ENCODE results near the gene ROR2.

The ROR2 gene

GRCh38 chr9:91949392-91949945, 559 bp downstream of the ROR2 start:
- Histone ChIP-seq H3K4me2 (peak overlapping the region; percentile 97), H3K4me1 (peaks cover 22% of the 10 kb centered on the region), H3K27me3 (peaks cover 76% of the 10 kb centered on the region), H3K9me3 (no peaks in the 10 kb centered on the region), H3K4me3 (peak overlapping the region; percentile 70), H3K27ac (no peak overlapping the region), H4K20me1 (peaks cover 20% of the 10 kb centered on the region), H3K9ac (no peak overlapping the region), H3K36me3 (no peaks in the 10 kb centered on the region)
- TF ChIP-seq Cebpa-rat (IDR thresholded peaks at IDR 0.05): no peak

- Histone ChIP-seq H3K36me3 (no peaks in the 10 kb centered on the region), H3K4me1 (peaks cover 22% of the 10 kb centered on the region), H3K27ac (no peak overlapping the region), H3K4me2 (peak overlapping the region; percentile 97), H3K27me3 (peaks cover 76% of the 10 kb centered on the region), H3K4me3 (peak overlapping the region; percentile 70), H3K9ac (no peak overlapping the region), H3K9me3 (no peaks in the 10 kb centered on the region), H4K20me1 (peaks cover 20% of the 10 kb centered on the region)
- no peak for TF ChIP-seq Cebpa-rat (IDR thresholded peaks at IDR 0.05)
Observed at GRCh38 chr9:91948597-91949391, 1.2 kb downstream of the ROR2 start.

GRCh38 chr9:91948101-91948596, 1.9 kb downstream of the ROR2 start:
- no peaks in the 10 kb centered on the region for H3K9me3 ChIP-seq
- no peak overlapping the region for H3K27ac ChIP-seq
- no peak overlapping the region for H3K4me2 ChIP-seq
- peaks cover 20% of the 10 kb centered on the region for H4K20me1 ChIP-seq
- H3K4me1 ChIP-seq: peaks cover 22% of the 10 kb centered on the region
- no peak overlapping the region for H3K9ac ChIP-seq
- no peaks in the 10 kb centered on the region for H3K36me3 ChIP-seq
- H3K4me3 ChIP-seq: peak overlapping the region; percentile 70; the same call in 1 of the 2 replicates
- peaks cover 76% of the 10 kb centered on the region for H3K27me3 ChIP-seq
- no peak for TF ChIP-seq Cebpa-rat (IDR thresholded peaks at IDR 0.05)

GRCh38 chr9:91946653-91947488, 3.2 kb downstream of the ROR2 start:
- H3K4me2 ChIP-seq: no peak overlapping the region
- no peak overlapping the region for H3K27ac ChIP-seq
- peaks cover 68% of the 10 kb centered on the region for H3K27me3 ChIP-seq
- H4K20me1 ChIP-seq: peaks cover 20% of the 10 kb centered on the region
- peaks cover 22% of the 10 kb centered on the region for H3K4me1 ChIP-seq
- no peaks in the 10 kb centered on the region for H3K36me3 ChIP-seq
- no peak for TF ChIP-seq Cebpa-rat (IDR thresholded peaks at IDR 0.05)
- no peak overlapping the region for H3K9ac ChIP-seq
- no peak overlapping the region for H3K4me3 ChIP-seq
- H3K9me3 ChIP-seq: no peaks in the 10 kb centered on the region

- no peak overlapping the region for H3K4me3 ChIP-seq
- H4K20me1 ChIP-seq: peaks cover 20% of the 10 kb centered on the region
- no peak for TF ChIP-seq Cebpa-rat (IDR thresholded peaks at IDR 0.05)
- no peaks in the 10 kb centered on the region for H3K36me3 ChIP-seq
- no peak overlapping the region for H3K9ac ChIP-seq
- peaks cover 22% of the 10 kb centered on the region for H3K4me1 ChIP-seq
- no peaks in the 10 kb centered on the region for H3K9me3 ChIP-seq
- no peak overlapping the region for H3K27ac ChIP-seq
- no peak overlapping the region for H3K4me2 ChIP-seq
- H3K27me3 ChIP-seq: peaks cover 61% of the 10 kb centered on the region
Observed at GRCh38 chr9:91946196-91946595, 3.8 kb downstream of the ROR2 start.

- Histone ChIP-seq H3K4me3 (no peak overlapping the region), H4K20me1 (peaks cover 20% of the 10 kb centered on the region), H3K4me1 (peaks cover 17% of the 10 kb centered on the region), H3K36me3 (no peaks in the 10 kb centered on the region), H3K27me3 (peaks cover 54% of the 10 kb centered on the region), H3K4me2 (no peak overlapping the region), H3K9me3 (no peaks in the 10 kb centered on the region), H3K27ac (no peak overlapping the region), H3K9ac (no peak overlapping the region)
- no peak for TF ChIP-seq Cebpa-rat (IDR thresholded peaks at IDR 0.05)
Observed at GRCh38 chr9:91945277-91946085, 4.5 kb downstream of the ROR2 start.

- no peak for TF ChIP-seq Cebpa-rat (IDR thresholded peaks at IDR 0.05)
- Histone ChIP-seq H3K9ac (no peak overlapping the region), H3K4me3 (no peak overlapping the region), H3K27me3 (peaks cover 46% of the 10 kb centered on the region), H3K27ac (no peak overlapping the region), H3K4me1 (peaks cover 12% of the 10 kb centered on the region), H3K36me3 (no peaks in the 10 kb centered on the region), H3K4me2 (no peak overlapping the region), H3K9me3 (no peaks in the 10 kb centered on the region), H4K20me1 (peaks cover 19% of the 10 kb centered on the region)
Observed at GRCh38 chr9:91944711-91945110, 5.3 kb downstream of the ROR2 start.

GRCh38 chr9:91943478-91944470, 6.3 kb downstream of the ROR2 start:
- Histone ChIP-seq H3K36me3 (no peaks in the 10 kb centered on the region), H3K9me3 (no peaks in the 10 kb centered on the region), H3K9ac (no peak overlapping the region), H3K27ac (no peak overlapping the region), H3K27me3 (peaks cover 37% of the 10 kb centered on the region), H3K4me1 (peaks cover 2% of the 10 kb centered on the region), H3K4me2 (no peak overlapping the region), H3K4me3 (no peak overlapping the region), H4K20me1 (peaks cover 9% of the 10 kb centered on the region; the same call in 1 of the 2 replicates)
- TF ChIP-seq Cebpa-rat (IDR thresholded peaks at IDR 0.05): no peak

All from BLaER1 (cell line).